Measurements from ENCODE around the gene MEF2B. TPM values are rescaled to one million over a fixed set of nuclear protein-coding genes. Genes with fewer than 3 reads are reported as not detected.
"Not testable (repeated sequence)": the region's sequence is repeated elsewhere in the genome, so short reads cannot be mapped to it uniquely, and the experiment has no call there.

MEF2B gene
- total RNA-seq, 1 donor from 2014 or later = under 0.01 TPM

GRCh38 chr19:19155495-19156219, 14.4 kb downstream of the MEF2B start:
- TF ChIP-seq CTCF (IDR thresholded peaks at IDR 0.05; ENCODE audit: insufficient read depth, low read length, severe bottlenecking) = no peak
- Histone ChIP-seq H3K4me3 (ENCODE audit: low read depth, low read length) (no peak overlapping the region), H3K36me3 (ENCODE audit: control insufficient read depth, insufficient read depth, low read length) (no peaks in the 10 kb centered on the region), H3K27me3 (ENCODE audit: control insufficient read depth, insufficient read depth, low read length) (no peaks in the 10 kb centered on the region)
- DNase-seq (ENCODE audit: low read depth) (no peak), FAIRE-seq (no peak)

DNA sequence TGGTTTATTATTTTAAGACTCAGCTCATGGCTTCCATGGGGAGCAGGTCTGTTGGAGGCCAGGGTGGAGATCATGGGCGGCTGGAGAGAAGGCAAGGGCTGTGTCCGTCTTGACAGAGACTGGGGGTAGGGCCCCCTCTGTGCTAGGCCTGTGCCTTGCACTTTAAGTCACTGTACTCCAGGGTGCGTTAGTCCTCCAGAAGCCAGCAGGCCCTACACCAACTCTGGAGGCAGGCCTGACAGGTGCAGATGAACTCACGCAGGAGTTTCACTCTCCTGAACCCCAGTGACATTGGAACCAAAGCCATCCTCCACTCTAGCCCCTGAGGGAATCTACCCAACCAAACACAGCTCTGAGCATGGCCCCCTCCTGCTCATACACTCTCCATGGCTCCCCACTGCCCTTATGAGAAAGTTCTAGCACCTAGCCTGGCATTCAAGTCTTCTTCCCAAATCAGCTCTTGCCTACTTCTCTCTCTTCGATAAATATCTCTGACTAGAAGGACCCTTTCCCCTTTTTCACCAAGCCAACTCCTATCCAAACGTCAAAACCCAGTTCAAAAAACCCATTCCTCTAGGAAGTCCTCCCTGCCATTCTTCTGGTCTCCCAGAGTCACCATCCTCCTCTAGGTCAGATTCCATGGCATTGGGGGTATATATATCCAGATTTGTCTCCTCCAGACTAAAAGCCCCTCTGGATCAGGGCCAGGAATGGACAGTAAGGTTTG, 15.1 kb downstream of the MEF2B start:
- no peak for FAIRE-seq

DNA sequence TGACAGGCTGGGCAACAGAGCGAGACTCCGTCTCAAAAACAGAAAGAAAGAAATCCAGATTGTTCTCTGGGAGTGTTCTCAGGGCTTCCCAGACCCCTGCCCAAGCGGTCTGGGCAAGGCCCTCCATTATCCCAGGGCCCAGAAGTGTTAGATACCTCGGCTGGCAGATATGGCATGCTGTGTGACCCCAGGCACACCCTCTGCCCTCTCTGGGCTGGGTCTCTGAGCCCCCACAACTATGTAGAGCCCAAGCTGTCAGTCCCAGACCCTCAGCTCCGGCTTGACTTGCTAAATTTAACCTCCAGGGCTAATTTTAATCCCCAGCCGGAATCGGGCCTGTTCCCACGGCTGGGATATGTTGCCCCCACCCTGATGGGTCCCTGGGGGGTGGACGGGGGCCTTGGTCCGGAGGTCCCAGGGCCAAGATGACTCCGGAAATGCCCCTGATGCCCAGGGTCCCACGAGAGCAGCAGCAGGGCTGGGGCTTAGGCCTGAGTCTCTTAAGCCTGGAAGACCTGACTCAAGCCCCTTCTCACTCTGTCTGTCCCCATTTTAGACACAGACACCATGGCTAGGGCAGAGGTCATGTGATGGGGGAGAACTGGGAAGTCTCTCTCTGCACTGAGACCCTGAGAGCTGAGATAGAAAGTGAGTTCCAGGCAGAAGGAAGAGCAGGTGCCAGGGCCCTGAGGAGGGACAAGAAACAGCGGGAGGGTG, 17.2 kb downstream of the MEF2B start:
- TF ChIP-seq CTCF (IDR thresholded peaks at IDR 0.05; ENCODE audit: insufficient read depth, low read length, severe bottlenecking) = no peak

More for the DNA sequence above, 15.1 kb downstream of the MEF2B start:
- no peaks in the 10 kb centered on the region for H3K36me3 ChIP-seq (ENCODE audit: control insufficient read depth, insufficient read depth, low read length)
- H3K4me3 ChIP-seq (ENCODE audit: low read depth, low read length) = no peak overlapping the region
- DNase-seq (ENCODE audit: low read depth) = no peak
- no peaks in the 10 kb centered on the region for H3K27me3 ChIP-seq (ENCODE audit: control insufficient read depth, insufficient read depth, low read length)
- no peak for TF ChIP-seq CTCF (IDR thresholded peaks at IDR 0.05; ENCODE audit: insufficient read depth, low read length, severe bottlenecking)

DNA sequence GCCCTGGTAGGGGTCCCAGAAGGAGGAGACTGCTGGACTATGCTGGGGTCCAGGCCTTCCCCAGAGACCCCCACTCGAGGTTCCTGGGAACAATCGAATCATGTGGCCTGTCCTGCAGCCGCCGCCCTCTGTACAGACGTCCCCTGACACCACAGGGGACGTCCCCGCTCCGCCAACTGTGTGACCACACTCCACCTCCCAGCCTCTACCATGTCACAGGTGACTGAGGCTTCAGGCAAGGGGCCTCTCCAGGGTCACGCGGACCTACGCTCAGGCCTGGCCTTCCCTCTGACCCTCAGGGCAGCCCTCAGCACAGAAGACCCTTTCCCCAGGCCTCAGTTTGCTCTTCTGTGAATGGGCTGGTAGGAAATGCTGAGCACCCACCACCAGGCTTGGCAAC, 18.6 kb downstream of the MEF2B start:
- FAIRE-seq (no peak), DNase-seq (ENCODE audit: low read depth) (no peak)
- H3K4me3 ChIP-seq (ENCODE audit: low read depth, low read length) = no peak overlapping the region
- no peak for TF ChIP-seq CTCF (IDR thresholded peaks at IDR 0.05; ENCODE audit: insufficient read depth, low read length, severe bottlenecking)
- H3K27me3 ChIP-seq (ENCODE audit: control insufficient read depth, insufficient read depth, low read length) = no peaks in the 10 kb centered on the region
- peaks cover 5% of the 10 kb centered on the region for H3K36me3 ChIP-seq (ENCODE audit: control insufficient read depth, insufficient read depth, low read length)

More for the DNA sequence above, 17.2 kb downstream of the MEF2B start:
- no peaks in the 10 kb centered on the region for H3K27me3 ChIP-seq (ENCODE audit: control insufficient read depth, insufficient read depth, low read length)
- no peak for FAIRE-seq
- no peak overlapping the region for H3K4me3 ChIP-seq (ENCODE audit: low read depth, low read length)
- H3K36me3 ChIP-seq (ENCODE audit: control insufficient read depth, insufficient read depth, low read length) = no peaks in the 10 kb centered on the region
- DNase-seq (ENCODE audit: low read depth) = no peak

DNA sequence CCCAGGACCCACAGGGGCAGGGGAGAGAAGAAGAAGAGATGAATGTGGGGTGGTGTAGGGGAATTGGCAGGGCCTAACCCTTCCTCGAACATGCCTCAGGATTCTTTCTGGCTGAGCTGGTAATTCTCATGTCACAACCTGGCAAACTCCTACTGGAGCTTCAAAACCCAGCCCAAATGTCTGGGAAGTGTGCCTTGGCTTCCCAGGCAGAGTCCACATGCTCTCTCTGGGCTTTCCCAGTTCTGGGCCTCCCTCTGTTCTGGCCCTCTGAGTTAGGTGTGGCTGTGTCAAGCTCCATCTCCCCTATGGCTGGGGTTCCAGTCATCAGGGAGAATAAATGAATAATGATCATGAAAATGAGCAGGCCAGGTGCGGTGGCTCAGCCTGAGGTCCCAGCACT, 20.6 kb downstream of the MEF2B start:
- FAIRE-seq (no peak), DNase-seq (ENCODE audit: low read depth) (no peak)
- Histone ChIP-seq H3K27me3 (ENCODE audit: control insufficient read depth, insufficient read depth, low read length) (no peaks in the 10 kb centered on the region), H3K4me3 (ENCODE audit: low read depth, low read length) (no peak overlapping the region), H3K36me3 (ENCODE audit: control insufficient read depth, insufficient read depth, low read length) (peaks cover 5% of the 10 kb centered on the region)
- TF ChIP-seq CTCF (IDR thresholded peaks at IDR 0.05; ENCODE audit: insufficient read depth, low read length, severe bottlenecking) = no peak

DNA sequence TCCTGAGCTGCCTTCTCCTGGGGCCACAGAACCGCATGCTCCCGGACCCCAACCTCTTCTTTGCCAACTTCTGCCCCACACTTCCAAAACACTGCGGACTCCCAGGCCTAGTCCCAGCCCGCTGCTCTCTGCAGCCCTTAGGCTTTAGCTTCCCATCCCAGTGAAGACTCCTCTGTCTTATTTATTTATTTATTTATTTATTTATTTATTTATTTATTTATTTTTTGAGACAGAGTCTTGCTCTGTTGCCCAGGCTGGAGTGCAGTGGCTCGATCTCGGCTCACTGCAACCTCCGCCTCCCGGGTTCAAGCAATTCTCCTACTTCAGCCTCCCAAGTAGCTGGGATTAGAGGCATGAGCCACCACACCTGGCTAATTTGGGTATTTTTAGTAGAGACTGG, 21.6 kb downstream of the MEF2B start:
- FAIRE-seq; H3K27me3 ChIP-seq (ENCODE audit: control insufficient read depth, insufficient read depth, low read length); DNase-seq (ENCODE audit: low read depth); H3K4me3 ChIP-seq (ENCODE audit: low read depth, low read length); H3K36me3 ChIP-seq (ENCODE audit: control insufficient read depth, insufficient read depth, low read length): not testable (repeated sequence)

All from bronchial epithelial cell (primary cell).